Kidney (tissue), 14 donors: ENCODE results near the gene NBEA. TPM values are rescaled to one million over a fixed set of nuclear protein-coding genes. Genes with fewer than 3 reads are reported as not detected.
"Not testable (repeated sequence)": the region's sequence is repeated elsewhere in the genome, so short reads cannot be mapped to it uniquely, and the experiment has no call there.

Experiments used
- DNase-seq, 5 donors: peaks; one replicate each; pipeline ENCODE4 v3.0.0-alpha.2; 2013 to 2020
- FAIRE-seq: peaks from 2 replicates; lab custom pipeline; 2012; peaks lifted over from hg19 to GRCh38; lab: Jason Lieb, UNC
- H3K27ac ChIP-seq, 2 donors: one replicate each; pipeline ENCODE4 v1.7.0; 2013; ENCODE audit warnings: low read depth in 2 of 2, low read length in 2 of 2, inconsistent platforms in 1 of 2
- H3K27me3 ChIP-seq: one replicate; pipeline ENCODE4 v1.7.1; 2013; ENCODE audit warnings: low read length, inconsistent platforms; ENCODE audit not compliant: control insufficient read depth, insufficient read depth
- H3K36me3 ChIP-seq, 3 donors: one replicate each; pipeline versions ENCODE4 v1.7.0 to v1.7.1; 2013; ENCODE audit warnings: low read length in 3 of 3, control low read depth in 1 of 3, inconsistent platforms in 1 of 3; ENCODE audit not compliant: insufficient read depth in 3 of 3, control insufficient read depth in 2 of 3
- H3K4me1 ChIP-seq, 3 donors: one replicate each; pipeline versions ENCODE4 v1.7.0 to v1.7.1; 2013; ENCODE audit warnings: low read length in 3 of 3, inconsistent platforms in 1 of 3, low read depth in 1 of 3; ENCODE audit not compliant: control insufficient read depth in 2 of 3, insufficient read depth in 2 of 3
- H3K4me3 ChIP-seq, 3 donors: one replicate each; pipeline versions ENCODE4 v1.7.0 to v1.8.1; 2013; ENCODE audit warnings: low read length in 3 of 3, control low read depth in 1 of 3, inconsistent platforms in 1 of 3
- H3K9ac ChIP-seq, 3 donors: one replicate each; pipeline versions ENCODE4 v1.7.0 to v1.7.1; 2013; ENCODE audit warnings: low read length in 3 of 3, control low read depth in 1 of 3, inconsistent platforms in 1 of 3
- H3K9me3 ChIP-seq, 3 donors: one replicate each; pipeline versions ENCODE4 v1.7.0 to v1.7.1; 2013; ENCODE audit warnings: low read length in 3 of 3, control low read depth in 1 of 3, inconsistent platforms in 1 of 3; ENCODE audit not compliant: control insufficient read depth in 2 of 3, insufficient read depth in 1 of 3
- intact Hi-C: fragments of 100-400 bp; cut with DNase I; formaldehyde crosslinking; loops from one replicate; pipeline ENCODE4 v1.11.1; 2022
- polyA plus RNA-seq: library from polyadenylated mRNA; stranded (reverse); fragments of 350-450 nt; fragmentation: Illumina TruSeq; extraction: RNeasy Lipid Tissue Mini Kit (QIAGEN cat#74804); gene quantifications from one replicate; pipeline ENCODE4 v1.2.3, GENCODE V29; 2014; ENCODE audit warnings: low read depth, low replicate concordance; ENCODE audit not compliant: insufficient read depth
- total RNA-seq: library from RNA; stranded (reverse); fragmentation: NEBNext Ultra II Directional; extraction: Animal tissue kit (Norgen Biotek cat#: 25700); gene quantifications from one replicate; pipeline ENCODE4 v1.2.1, GENCODE V29; 2021
- TF ChIP-seq, protein P1 (sequence below): IDR thresholded peaks from 3 replicates; pipeline ENCODE4 v1.5.1; 2012; ENCODE audit warnings: mild to moderate bottlenecking, moderate library complexity, borderline replicate concordance; ENCODE audit not compliant: insufficient read depth; ENCODE audit errors: extremely low read depth
- donor health status: control.
- donor health status: control.
- donor health status: control.
- donor health status: control.
- donor health status: control.
- donor health status: DM: yes; HTN: yes; CAD: no.
- donor health status: Normal renal cell carcinoma (clear cell type).

NBEA gene
- total and polyA plus RNA-seq, 2 donors from 2014 or later: 4.7 to 14.6 TPM

DNA sequence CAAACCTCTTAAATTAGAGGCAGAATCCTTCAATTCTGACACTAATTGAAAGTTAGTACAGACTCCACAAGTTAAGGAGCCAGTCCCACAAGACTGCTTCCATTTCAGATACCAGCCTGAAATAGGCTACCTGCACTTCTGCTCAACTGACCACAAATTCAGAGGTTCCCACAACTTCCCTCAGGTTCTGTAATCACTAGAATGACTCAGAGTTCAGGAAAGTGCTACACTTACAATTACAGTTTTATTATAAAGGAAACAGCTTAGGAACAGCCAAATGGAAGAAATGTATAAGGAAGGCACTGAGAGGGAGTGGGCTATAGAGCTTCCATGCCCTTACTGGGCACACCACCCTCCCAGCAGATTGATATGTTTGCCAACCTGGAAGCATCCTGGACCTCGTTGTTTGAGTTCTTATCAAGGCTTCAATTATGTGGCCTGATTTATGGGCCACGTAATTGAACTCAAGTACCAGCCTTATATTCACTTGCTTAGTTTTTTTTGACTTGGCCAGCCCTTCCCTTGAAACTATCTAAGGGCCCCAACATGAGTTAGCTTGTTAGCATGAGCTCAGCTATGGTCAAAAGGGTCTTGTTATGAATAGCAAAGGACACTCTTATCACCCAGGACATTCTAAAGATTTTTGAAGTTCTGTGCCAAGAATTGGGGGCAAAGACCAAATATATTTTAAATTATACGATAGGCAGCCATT, 25.9 kb downstream of the NBEA start:
- Histone ChIP-seq H3K4me1 (no peaks in the 10 kb centered on the region), H3K27ac (no peak overlapping the region), H3K9me3 (no peaks in the 10 kb centered on the region), H3K27me3 (no peaks in the 10 kb centered on the region), H3K4me3 (no peak overlapping the region), H3K9ac (no peak overlapping the region), H3K36me3 (no peaks in the 10 kb centered on the region)
- TF ChIP-seq, protein P1, sequence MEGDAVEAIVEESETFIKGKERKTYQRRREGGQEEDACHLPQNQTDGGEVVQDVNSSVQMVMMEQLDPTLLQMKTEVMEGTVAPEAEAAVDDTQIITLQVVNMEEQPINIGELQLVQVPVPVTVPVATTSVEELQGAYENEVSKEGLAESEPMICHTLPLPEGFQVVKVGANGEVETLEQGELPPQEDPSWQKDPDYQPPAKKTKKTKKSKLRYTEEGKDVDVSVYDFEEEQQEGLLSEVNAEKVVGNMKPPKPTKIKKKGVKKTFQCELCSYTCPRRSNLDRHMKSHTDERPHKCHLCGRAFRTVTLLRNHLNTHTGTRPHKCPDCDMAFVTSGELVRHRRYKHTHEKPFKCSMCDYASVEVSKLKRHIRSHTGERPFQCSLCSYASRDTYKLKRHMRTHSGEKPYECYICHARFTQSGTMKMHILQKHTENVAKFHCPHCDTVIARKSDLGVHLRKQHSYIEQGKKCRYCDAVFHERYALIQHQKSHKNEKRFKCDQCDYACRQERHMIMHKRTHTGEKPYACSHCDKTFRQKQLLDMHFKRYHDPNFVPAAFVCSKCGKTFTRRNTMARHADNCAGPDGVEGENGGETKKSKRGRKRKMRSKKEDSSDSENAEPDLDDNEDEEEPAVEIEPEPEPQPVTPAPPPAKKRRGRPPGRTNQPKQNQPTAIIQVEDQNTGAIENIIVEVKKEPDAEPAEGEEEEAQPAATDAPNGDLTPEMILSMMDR: no peak
- intact Hi-C loops: no loop called here
- no peak for DNase-seq
- FAIRE-seq: no peak

DNA sequence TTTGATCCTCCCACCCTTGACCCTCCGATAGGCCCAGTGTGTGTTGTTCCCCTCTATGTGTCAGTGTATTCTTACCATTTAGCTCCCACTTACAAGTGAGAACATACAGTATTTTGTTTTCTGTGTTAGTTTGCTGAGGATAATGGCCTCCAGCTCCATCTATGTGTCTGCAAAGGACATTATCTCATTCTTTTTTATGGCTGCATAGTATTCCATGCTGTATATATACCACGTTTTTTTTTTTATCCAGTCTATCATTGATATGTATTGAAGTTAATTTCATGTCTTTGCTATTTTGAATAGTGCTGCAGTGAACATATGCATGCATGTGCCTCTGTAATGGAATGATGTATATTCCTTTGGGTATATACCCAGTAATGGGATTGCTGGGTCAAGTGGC, 27.5 kb downstream of the NBEA start:
- H3K4me3 ChIP-seq, H3K36me3 ChIP-seq, H3K9me3 ChIP-seq, FAIRE-seq, DNase-seq, H3K4me1 ChIP-seq, H3K27me3 ChIP-seq, H3K9ac ChIP-seq, intact Hi-C loops, H3K27ac ChIP-seq: not testable (repeated sequence)

DNA sequence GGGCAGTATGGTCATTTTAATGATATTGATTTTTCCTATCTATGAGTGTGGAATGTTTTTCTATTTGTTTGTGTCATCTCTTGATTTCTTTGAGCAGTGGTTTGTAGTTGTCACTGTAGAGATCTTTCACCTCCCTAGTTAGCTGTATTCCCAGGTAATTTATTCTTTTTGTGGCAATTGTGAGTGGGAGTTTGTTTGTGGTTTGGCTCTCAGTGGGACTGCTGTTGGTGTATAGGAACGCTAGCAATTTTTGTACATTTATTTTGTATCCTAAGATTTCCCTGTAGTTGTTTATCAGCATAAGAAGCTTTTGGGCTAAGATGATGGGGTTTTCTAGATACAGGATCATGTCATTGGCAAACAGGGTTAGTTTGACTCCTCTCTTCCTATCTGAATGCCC, 28.9 kb downstream of the NBEA start:
- FAIRE-seq (no peak), DNase-seq (no peak)
- H3K4me1 ChIP-seq: no peaks in the 10 kb centered on the region
- no peak overlapping the region for H3K9ac ChIP-seq
- intact Hi-C loops: no loop called here
- no peaks in the 10 kb centered on the region for H3K36me3 ChIP-seq
- no peak overlapping the region for H3K27ac ChIP-seq
- H3K27me3 ChIP-seq: no peaks in the 10 kb centered on the region
- TF ChIP-seq, protein P1: no peak
- H3K9me3 ChIP-seq: no peaks in the 10 kb centered on the region
- no peak overlapping the region for H3K4me3 ChIP-seq

DNA sequence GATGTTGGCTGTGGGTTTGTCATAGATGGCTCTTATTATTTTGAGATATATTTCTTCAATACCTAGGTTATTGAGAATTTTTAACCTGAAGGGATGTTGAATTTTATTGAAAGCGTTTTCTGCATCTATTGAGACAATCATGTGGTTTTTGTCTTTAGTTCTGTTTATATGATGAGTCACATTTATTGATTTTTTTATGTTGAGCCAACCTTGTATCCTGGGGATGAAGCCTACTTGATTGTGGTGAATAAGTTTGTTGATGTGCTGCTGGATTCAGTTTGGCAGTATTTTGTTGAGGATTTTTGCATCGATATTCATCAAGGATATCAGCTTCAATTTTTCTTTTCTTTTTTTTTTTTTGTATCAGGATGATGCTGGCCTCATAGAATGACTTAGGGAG, 29.4 kb downstream of the NBEA start:
- H3K27me3 ChIP-seq: no peaks in the 10 kb centered on the region
- H3K27ac ChIP-seq: no peak overlapping the region
- DNase-seq: no peak
- H3K4me3 ChIP-seq: no peak overlapping the region
- no peak for FAIRE-seq
- TF ChIP-seq, protein P1: no peak
- H3K9ac ChIP-seq: no peak overlapping the region
- no peaks in the 10 kb centered on the region for H3K4me1 ChIP-seq
- intact Hi-C loops: no loop called here
- no peaks in the 10 kb centered on the region for H3K9me3 ChIP-seq
- no peaks in the 10 kb centered on the region for H3K36me3 ChIP-seq

DNA sequence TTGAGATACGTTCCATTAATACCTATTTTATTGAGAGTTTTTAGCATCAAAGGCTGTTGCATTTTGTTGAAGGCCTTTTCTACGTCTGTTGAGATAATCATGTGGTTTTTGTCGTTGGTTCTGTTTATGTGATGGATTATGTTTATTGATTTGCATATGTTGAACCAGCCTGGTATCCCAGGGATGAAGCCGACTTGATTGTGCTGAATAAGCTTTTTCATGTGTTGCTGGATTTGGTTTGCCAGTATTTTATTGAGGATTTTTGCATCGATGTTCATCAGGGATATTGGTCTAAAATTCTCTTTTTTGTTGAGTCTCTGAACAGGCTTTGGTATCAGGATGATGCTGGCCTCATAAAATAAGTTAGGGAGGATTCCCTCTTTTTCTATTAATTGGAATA, 43.1 kb downstream of the NBEA start:
- H3K27ac ChIP-seq, H3K4me1 ChIP-seq, H3K4me3 ChIP-seq, H3K36me3 ChIP-seq, intact Hi-C loops, H3K27me3 ChIP-seq, FAIRE-seq, DNase-seq, H3K9ac ChIP-seq: not testable (repeated sequence)
- peaks cover 0 to 20% (median 9%) of the 10 kb centered on the region in 3 donors for H3K9me3 ChIP-seq
